ENCODE measurements around the gene MAML3.

The MAML3 gene

GRCh38 chr4:139795527-139796314, 358.3 kb downstream of the MAML3 start:
- DNase-seq (ENCODE audit: low read depth) = peak; percentile 27
- no peak for TF ChIP-seq CTCF (conservative IDR thresholded peaks at IDR 0.05; ENCODE audit: low read depth, low read length)

GRCh38 chr4:139794158-139794954, 359.6 kb downstream of the MAML3 start:
- DNase-seq (ENCODE audit: low read depth) = no peak
- no peak overlapping the region for H3K4me3 ChIP-seq (ENCODE audit: low read depth, low read length)
- TF ChIP-seq CTCF (conservative IDR thresholded peaks at IDR 0.05; ENCODE audit: low read depth, low read length) = no peak

More at GRCh38 chr4:139795527-139796314, 358.3 kb downstream of the MAML3 start:
- H3K4me3 ChIP-seq (ENCODE audit: low read depth, low read length) = no peak overlapping the region

GRCh38 chr4:139791681-139792080, 362.3 kb downstream of the MAML3 start:
- TF ChIP-seq CTCF (conservative IDR thresholded peaks at IDR 0.05; ENCODE audit: low read depth, low read length) = no peak

GRCh38 chr4:139790291-139790690, 363.7 kb downstream of the MAML3 start:
- no peak for TF ChIP-seq CTCF (conservative IDR thresholded peaks at IDR 0.05; ENCODE audit: low read depth, low read length)
- DNase-seq (ENCODE audit: low read depth) = no peak

More at GRCh38 chr4:139791681-139792080, 362.3 kb downstream of the MAML3 start:
- no peak for DNase-seq (ENCODE audit: low read depth)
- H3K4me3 ChIP-seq (ENCODE audit: low read depth, low read length) = no peak overlapping the region

GRCh38 chr4:139789096-139789654, 364.8 kb downstream of the MAML3 start:
- TF ChIP-seq CTCF (conservative IDR thresholded peaks at IDR 0.05; ENCODE audit: low read depth, low read length) = no peak
- H3K4me3 ChIP-seq (ENCODE audit: low read depth, low read length) = no peak overlapping the region
- DNase-seq (ENCODE audit: low read depth) = no peak

More at GRCh38 chr4:139790291-139790690, 363.7 kb downstream of the MAML3 start:
- H3K4me3 ChIP-seq (ENCODE audit: low read depth, low read length) = no peak overlapping the region

- no peak for TF ChIP-seq CTCF (conservative IDR thresholded peaks at IDR 0.05; ENCODE audit: low read depth, low read length)
- no peak overlapping the region for H3K4me3 ChIP-seq (ENCODE audit: low read depth, low read length)
- DNase-seq (ENCODE audit: low read depth) = peak; percentile 29
These were observed 367.3 kb downstream of the MAML3 start for GRCh38 chr4:139786494-139787354.
